ENCODE measurements around the gene PSMA7.

PSMA7 gene

DNA sequence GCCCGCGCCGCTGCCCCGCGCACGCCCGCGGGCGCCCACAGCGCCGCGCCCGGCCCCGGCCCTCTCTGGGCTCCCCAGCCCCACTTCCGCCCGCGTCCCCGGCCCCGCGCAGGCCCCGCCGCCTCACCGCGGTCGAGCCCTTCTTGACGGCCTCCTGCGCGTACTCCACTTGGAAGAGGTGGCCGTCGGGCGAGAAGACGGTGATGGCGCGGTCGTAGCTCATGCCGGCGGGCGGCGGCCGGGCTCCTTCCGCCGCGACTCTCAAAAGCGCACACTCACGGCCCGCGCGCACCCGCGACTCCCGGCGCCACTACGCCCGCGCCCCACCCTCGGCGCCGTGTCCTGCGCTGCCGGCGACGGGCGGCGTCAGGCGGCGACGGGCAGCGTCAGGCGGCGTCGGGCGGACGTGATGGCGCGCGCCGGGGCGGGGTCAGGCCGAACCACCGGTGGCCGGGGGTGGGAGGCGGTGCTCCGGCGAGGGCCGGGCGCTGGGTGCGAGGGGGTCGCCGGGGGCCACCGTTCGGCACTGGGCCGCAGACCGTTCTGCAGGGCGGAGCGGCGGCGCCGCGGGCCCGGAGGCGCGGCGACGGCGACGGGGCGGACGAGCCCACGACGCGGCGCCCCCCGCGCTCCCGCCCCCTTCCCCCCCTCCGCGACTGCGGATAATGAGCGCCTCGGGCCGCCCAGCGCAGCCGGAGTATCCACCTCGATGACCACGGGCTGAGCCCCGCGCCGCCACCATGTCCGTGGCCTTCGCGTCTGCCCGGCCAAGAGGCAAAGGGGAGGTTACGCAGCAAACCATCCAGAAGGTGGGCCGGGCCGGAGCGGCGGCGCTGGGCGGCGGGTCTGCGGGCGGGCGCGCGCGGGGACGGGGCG, at the start of gene PSMA7, which contains the start of gene SS18L1:
Gene PSMA7 (minus strand): TSS at position 314 of the 876 bp plus-strand sequence. CDS start 91 bp downstream, at position 223.
Gene SS18L1 (plus strand): TSS at position 689 of the 876 bp plus-strand sequence. CDS start 52 bp downstream, at position 741.
- peak; percentile 84 for DNase-seq (ENCODE audit: low spot score)

DNA sequence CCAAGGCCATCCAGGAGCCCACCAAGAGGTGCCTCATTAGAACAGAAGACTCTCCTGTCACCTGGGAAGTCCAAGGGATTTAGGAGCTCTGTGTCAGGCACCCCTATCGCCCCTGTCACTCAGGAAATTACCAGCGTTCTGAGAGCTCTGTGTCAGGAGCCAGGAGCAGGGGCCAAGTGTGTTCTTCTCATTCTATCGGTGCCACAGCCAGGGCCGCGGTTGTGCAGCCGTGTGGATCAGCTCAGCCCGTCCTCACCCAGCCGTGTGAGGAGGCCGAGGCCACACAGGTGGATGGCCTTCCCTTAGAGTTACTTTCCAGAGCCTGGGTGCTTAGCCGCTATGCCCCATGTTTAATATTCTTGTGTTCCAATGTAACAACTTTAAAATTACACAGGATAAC, 49.4 kb upstream of the PSMA7 start:
- no peak for DNase-seq (ENCODE audit: low spot score)

- DNase-seq (ENCODE audit: low spot score): no peak
These were observed 48.8 kb upstream of the PSMA7 start for GRCh38 chr20:62191781-62192559.

GRCh38 chr20:62190639-62191411, 47.6 kb upstream of the PSMA7 start:
- DNase-seq (ENCODE audit: low spot score): no peak

GRCh38 chr20:62186887-62187866, 44.0 kb upstream of the PSMA7 start:
- no peak for DNase-seq (ENCODE audit: low spot score)

DNA sequence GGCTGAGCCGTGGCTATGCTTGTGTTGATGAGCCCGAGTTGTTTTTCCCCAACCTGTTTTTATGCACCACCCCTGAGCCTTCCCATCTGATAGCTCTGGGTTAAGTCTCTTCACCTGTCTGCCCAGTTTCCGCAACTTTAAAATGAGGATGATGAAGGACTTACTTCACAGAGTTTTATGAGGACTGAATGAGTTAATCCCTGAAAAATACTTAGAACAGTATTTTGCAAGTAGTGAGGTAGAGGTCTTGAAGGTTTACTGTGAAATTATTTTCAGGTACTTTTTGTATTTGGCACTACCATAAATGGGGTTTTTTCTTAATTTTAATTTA, 42.9 kb upstream of the PSMA7 start:
- no peak for DNase-seq (ENCODE audit: low spot score)

GRCh38 chr20:62183426-62184142, 40.4 kb upstream of the PSMA7 start:
- DNase-seq (ENCODE audit: low spot score): no peak

GRCh38 chr20:62182469-62183425, 39.6 kb upstream of the PSMA7 start, which contains the start of gene MTG2:
MTG2 (plus strand) TSS chr20:62183028; CDS start chr20:62193421, 10,393 bp downstream.
- DNase-seq (ENCODE audit: low spot score): peak; percentile 93

DNA sequence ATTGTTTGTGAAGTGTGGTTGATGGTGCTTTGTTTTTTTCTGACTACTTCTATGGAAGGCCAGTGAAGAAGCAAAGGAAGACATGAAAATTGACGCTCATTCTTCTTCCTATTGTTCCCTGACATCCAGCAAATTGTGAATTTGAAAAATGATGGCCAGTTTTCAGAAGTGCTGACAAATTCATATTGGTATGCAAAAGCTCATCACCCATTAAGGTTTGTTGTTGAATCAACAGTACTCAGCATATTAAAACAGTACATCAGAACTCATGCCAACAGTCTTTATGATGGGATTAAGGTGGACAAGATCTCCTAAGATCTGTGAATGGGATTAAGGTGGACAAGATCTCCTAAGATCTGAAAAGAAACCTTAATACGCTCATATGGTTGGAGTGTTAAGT, 38.6 kb upstream of the PSMA7 start:
- no peak for DNase-seq (ENCODE audit: low spot score)

- DNase-seq (ENCODE audit: low spot score): no peak
These were observed 35.9 kb upstream of the PSMA7 start for GRCh38 chr20:62179162-62179504.

DNA sequence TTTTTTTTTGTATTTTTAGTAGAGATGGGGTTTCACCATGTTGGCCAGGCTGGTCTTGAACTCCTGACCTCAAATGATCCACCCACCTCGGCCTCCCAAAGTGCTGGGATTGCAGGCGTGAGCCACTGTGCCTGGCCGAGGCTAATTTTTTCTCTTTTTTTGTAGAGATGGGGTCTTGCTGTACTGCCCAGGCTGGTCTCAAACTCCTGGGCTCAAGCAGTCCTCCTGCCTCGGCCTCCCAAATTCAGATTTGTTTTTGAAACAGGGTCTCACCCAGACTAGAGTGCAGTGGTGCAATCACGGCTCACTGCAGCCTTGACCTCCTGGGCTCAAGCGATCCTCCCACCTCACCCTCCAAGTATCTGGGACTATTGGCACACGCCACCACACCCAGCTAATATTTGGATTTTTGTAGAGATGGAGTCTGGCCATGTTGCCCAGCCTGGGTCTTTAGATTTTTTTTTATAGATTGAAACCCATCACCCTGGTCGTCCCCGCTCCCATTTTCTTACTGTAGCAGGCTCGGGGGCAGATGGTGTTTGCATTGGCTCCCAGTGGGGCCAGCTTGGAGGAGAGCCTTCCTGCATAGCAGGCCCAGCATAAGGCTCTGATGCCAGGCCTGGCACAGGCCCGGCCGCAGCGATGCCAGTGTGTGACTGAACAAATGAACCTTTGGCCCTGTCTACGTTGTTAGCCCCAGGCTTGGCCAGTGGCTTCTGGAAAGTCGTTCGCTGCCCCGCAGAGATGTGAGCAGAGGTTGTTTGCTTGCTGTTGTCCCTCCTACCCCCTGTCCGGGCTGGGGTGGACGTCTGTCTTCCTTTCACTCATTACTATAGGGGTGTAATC, 35.3 kb upstream of the PSMA7 start:
- DNase-seq (ENCODE audit: low spot score): no peak

GRCh38 chr20:62177307-62177706, 34.1 kb upstream of the PSMA7 start:
- DNase-seq (ENCODE audit: low spot score): no peak

DNA sequence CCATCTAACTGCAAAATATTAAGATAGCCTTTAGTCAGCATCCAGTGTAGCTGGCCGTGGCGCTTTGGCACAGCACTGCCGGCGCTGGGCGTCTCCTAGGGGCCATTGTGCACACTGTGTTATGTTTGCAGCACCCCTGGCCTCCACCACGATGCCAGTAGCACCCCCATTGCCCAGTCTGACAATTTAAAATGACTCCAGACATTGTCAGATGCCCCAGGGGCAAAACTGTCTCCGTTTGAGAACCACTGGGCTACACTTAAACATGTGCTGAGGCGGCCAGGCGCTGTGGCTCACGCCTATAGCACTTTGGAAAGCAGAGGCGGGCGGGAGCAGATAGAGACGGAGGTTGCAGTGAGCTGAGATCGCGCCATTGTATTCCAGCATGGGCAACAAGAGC, 33.7 kb upstream of the PSMA7 start:
- DNase-seq (ENCODE audit: low spot score): no peak

- no peak for DNase-seq (ENCODE audit: low spot score)
These were observed 32.5 kb upstream of the PSMA7 start for GRCh38 chr20:62175711-62176110.

- DNase-seq (ENCODE audit: low spot score): no peak
These were observed 31.9 kb upstream of the PSMA7 start for GRCh38 chr20:62174870-62175624.

DNA sequence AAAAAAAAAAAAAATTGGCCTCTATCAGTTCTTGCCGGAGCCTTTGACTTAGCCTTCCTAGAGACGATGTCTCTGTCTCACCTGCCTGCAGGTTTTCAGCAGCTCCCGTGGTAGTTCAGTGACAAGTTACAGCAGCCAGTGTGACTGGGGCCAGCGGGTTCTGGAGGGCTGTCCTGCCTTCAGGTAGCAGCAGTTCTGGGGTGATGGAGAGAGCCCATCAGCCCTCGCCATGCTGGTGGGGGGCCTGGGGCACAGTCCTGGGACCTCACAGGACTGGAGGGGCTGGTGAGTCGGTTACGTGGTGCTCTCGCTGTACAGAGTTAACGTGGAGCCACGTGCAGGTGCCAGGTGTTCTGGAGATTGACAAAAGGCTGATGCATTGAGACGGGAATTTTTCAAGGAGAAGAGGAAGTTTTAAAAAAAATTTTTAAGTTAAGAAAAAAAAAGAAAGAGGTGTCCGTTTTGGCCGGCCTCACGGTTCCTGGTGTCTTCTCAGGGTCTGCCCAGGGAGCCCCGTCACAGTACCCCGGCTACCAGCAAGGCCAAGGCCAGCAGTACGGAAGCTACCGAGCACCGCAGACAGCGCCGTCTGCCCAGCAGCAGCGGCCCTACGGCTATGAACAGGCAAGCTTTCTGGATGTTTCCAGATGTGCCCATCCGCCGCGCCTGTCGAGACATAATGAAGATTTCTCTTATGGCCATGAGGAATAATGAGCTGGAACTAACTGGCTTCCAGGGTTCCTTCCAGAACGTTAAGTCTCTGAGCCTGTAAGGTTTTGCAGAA, 31.0 kb upstream of the PSMA7 start:
- DNase-seq (ENCODE audit: low spot score): no peak

DNA sequence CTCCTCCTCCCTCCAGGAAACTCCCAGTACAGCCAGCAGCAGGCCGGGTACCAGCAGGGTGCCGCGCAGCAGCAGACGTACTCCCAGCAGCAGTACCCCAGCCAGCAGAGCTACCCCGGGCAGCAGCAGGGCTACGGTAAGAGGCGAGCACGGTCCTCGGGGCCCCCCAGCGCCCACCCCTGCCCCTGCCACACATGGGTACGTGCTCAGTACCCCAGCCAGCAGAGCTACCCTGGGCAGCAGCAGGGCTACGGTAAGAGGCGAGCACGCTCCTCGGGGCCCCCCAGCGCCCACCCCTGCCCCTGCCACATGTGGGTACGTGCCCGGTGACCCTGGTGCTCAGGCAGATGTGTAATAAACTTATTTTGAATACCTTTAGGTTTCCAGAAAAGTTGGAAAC, 29.5 kb upstream of the PSMA7 start:
- DNase-seq (ENCODE audit: low spot score): no peak

All from CD4-positive, alpha-beta T cell treated with Interleukin-15 for 4 hours (primary cell).